NCI-H146 treated with DMSO at 0.1 percent for 48 hours (cell line): ENCODE data around the gene TNS3.

Experiments
- DNase-seq: peaks from one replicate; lab custom pipeline; 2025; ENCODE audit not compliant: unreplicated experiment; lab: John Stamatoyannopoulos, UW

Gene TNS3

DNA sequence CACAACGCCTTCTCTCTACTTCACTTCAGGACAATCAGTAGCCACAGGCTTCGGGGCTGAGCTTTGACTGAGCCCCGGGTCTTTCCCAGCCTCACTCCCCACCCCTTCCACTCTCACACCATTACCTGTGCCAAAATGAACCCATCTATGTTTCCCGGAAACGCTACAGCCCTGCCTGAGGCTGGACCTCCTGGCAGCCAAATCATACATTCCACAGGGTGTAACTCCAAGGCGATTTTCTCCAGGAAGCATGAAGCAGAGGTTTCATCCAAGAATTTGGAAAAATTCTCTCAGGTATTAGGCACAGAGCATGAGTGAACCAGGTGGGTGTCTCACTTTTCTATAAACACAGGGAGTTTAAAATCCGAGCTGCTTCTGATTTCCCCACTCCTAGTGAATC, 286.3 kb downstream of the TNS3 start:
- no peak for DNase-seq

DNA sequence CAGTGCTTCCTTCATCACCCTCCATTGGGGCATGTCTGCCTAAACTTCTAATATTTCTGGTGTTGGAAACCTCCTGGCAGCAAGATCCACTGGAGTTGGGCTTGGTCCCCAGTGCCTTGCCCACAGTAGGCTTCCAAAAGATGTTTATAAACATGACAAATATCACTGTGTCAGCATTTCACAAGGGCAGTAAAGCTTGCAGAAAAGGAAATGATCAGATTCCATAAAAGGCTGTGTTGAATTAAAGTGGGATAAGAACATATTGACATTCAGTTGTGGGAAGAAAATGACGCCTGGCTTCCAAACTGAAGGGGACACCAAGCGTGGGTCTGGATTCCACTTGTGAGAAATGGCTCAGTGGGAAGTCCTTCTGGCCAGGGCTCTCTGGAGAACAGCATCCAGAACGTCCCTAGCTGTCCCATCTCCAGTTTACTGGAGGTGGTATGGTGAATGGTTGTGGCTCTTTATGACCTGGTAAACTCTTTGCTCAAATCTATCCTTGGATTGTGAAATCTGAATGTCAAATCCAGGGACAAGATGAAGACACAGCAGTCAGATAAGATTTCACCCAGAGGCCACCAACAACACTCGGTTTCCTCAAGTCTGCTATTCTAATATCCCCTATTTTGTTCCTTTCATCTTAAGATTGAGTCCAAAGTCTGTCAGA, 287.2 kb downstream of the TNS3 start:
- DNase-seq, result no peak

DNA sequence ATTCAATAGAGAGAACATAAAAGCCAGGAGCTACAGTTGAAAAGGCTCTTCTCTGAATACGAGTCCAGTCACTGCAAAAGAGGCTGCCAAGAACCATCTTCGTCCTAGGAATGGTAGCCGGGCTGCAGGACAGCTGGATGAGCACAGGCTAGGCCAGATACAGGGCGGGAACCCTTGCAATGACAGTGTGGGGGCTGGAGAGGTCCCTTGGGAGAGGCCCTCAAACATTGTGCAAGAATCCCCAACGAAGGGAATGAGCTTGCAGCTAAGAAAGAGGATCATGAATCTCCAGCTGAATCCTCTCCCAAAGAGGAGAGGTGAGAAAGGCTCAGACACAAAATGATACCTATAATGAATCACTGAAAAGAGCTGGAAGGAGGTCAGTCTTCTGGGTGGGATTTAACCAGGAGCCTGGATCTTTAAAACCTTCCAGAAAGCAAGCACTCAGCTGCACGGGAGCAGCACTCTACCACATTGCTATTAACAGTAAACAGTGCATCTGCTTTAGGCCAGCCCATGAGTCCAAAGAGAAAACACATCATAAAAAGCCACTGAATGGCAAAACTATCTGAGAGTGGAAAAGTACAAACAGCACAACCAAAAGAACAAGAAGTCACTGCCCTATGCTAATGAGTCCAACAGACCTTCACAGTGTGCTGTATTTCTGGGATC, 287.9 kb downstream of the TNS3 start:
- DNase-seq, result no peak

DNA sequence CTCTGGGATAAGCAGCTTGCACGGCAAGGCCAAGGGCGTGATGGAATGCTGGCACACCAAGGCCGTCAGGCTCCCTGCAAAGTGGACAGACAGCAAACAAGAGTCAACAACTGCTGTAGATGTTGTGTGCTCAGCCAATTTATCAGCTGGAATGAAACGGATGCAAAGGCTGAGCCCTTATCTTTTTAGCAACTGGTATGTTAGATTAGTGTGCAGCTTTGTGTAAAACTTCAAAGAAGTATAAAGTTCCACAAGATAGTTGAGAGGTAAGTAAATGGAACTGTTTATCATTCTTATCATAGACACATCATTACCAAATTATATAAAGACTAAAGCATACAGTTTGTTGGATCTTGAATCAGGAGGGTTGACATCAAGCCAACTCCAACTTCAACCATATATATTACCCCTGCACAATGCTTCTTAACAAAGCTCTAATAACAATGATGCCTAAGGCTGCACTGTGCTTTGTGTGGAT, 289.0 kb downstream of the TNS3 start:
- no peak for DNase-seq

DNA sequence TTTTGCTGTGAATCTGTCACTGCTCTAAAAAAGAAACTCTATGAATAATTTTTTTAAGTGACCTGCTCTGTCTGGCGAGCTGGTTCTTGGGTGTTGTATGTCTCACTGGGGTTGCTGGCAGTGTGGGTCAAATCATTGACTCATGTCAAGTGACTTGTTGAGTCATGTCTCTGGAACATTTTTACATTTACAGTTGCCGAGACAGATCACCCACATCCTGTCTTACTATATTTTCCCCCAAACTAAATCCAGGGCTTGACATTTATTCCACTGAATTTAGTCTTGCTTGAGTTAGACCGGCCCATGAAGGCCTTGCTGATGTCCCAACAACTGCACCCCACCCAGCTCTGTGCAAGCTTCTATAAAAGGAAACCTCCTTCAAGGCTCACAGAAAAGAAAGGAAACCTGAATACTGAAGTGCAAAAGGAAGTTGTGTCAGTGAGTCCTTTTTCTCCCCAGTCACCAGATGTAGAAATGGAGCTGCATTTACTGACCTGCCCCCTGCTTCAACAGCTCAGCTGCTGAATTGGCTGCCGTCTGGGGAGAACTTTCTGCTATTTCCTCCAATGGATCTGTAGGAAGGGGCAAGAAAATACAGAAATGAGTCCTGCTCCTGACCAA, 290.3 kb downstream of the TNS3 start:
- no peak for DNase-seq

DNA sequence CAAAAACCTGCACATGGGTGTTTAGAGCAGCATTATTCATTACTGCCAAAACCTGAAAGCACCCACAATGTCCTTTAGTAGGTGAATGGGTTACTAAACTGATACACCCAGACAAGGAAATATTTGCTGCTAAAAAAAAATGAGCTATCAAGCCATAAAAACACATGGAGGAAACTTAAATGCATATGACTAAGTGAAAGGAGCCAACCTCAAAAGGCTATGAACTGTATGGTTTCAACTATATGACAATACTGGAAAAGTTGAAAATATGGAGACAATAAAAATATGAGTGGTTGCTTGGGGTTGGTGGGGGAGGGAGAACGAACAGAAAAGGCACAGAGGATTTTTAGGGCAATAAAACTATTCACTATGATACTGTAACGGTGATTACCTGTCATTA, 291.0 kb downstream of the TNS3 start:
- DNase-seq, result no peak

DNA sequence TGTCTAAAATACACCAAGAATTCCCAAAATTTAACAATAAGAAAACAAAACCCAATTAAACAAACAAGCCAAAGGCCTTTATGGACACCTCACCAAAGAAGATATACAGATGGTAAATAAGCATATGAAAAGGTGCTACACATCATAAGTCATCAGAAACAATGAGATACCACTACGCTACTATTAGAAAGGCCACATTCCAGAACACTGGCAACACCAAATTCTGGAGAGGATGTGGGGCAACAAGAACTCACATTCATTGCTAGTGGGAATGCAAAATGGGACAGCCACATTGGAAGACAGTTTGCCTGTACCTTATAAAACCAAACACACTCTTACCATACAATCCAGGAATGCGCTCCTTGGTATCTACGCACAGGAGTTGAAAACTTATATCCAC, 291.4 kb downstream of the TNS3 start:
- no peak for DNase-seq

DNA sequence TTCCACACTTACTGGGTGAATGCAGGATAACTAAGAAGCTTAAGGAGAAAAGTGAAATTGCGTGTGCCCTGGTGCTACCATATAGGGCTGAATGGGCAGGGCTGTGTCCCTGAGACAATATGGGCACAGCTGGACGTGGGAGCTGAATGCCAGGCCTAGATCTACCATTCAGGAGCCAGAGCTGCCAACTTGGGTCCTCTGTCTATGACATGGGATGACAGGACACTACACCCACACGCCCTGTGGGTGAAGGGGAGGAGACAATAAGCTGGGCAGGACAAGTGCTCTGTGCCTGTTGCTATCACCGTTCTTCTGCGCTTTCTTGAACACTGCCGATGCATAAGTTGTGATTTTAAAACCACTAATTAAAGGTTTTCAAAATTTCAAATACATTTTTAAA, 293.9 kb downstream of the TNS3 start:
- DNase-seq, result no peak

DNA sequence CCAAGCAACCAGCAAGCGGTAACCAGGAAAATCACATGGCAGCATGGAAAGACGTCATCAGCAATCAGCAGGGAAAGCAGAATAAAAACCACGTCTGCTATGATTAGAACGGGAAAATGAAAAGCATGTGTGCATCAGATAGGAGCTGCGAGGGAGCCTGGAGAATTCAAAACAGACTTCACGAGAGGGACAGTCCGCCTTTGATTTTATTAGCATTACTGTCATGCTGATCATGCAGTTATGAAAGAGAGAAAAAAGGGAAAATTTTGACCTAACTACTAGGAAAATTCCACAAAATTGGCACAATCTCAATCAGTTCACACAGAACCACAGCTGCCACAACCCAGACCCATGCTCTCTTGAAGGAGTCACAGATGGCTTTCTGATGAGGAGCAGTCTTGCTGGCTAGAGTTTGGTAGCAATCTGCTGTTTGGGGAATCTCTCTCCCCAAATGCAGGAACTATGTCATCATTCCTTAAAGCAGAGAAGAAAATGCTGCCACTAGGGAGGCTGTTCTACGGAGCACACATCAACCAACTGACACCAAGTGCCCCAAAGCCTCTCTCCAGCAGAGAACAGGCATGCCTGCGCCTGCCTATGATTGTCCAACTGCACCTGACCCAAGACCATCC, 295.9 kb downstream of the TNS3 start:
- no peak for DNase-seq

DNA sequence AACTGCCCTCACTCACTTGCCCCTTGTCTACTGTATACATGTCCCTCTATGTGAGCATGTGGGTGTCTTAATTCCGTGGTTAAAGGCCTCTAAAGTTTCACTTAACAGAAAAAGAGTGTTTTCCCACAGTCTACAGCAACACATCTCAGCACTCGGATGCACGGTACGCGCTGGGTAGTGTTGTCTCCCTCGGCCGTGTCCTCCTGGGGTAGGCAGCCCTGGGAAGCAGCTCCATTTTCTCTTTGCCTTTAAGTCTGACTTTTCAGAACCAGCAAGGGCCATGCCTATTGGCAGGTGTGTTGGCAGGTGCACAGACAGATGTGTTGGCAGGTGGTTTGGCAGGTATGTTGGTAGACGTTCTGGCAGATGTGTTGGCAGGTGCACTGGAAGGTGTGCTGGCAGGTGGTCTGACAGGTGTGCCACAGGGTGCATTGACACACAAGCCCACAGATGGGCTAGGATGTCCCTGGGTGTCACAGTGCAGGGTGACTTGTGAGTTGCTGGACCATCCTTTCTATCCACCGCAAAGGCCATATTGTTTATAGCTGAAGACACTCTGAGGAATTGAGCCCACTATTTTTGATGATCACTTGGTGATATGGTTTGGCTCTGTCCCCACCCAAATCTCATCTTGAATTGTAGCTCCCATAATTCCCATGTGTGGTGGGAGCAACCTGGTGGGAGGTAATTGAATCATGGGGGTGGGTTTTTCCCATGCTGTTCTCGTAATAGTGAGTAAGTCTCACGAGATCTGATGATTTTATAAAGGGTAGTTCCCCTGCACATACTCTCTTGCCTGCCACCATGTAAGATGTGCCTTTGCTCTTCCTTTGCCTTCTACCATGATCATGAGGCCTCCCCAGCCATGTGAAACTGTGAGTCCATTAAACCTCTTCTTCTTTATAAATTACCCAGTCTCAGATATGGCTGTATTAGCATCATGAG, 296.9 kb downstream of the TNS3 start:
- no peak for DNase-seq

DNA sequence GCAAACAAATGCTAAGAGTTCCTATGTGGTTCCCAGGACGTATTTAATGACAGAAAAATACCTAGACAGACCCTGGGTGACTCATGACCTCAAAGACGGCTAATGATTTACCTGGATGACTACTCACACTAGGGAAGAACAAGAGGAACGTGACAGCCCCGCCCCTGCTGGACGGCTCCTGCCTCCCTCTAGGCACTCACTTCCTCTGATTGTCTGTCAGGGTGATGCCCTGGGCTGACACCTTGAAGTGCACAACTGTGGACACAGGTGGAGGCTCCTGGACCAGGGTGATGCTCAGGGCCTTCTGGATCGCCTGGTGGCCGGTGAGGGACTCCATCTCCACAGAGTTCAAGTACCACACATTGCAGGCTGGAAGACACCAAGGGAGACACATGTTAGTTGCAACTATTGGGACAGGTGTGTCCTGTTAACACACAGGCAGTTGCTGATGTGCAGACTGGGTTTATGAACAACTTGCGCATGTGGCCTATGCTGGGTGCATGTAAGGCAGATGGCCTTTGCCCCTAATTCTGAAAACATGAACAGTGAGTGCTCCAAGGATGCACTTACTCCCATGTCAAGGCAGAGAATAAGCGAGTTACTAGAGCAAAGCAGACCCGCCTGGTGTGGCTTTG, 298.3 kb downstream of the TNS3 start:
- DNase-seq, result no peak

DNA sequence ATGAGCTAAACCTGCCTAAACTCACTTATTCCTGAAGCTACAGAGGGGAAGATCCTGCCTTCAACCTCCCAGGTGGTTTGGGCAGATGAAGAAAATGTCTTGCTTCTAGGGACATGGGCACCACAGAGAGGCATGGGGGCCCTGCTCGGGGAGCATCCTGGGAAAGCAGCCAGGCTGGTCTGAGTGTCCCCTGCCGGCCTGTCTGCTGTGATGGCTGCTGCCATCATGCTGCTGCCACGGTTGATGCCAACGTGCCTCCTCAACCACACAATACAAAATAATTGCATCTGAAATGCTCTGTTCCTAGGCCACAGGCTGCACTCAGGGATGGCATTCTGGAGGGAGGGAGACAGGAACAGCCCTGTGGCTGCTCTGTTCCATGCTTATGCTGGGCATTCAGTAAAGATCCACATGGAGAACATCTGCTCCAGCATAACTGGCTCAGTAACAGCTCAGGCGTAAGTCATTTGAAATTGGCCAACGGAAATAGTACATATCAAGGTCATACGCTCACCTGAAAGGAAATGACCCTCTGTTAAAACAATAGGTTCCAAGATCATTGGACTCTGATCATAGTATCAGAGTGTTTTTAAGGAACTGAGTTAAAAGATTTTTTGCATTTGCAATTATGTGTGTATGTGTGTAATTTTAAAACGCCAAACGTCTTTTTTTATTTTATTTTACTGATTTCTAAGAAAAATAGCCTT, 299.0 kb downstream of the TNS3 start:
- DNase-seq, result no peak

DNA sequence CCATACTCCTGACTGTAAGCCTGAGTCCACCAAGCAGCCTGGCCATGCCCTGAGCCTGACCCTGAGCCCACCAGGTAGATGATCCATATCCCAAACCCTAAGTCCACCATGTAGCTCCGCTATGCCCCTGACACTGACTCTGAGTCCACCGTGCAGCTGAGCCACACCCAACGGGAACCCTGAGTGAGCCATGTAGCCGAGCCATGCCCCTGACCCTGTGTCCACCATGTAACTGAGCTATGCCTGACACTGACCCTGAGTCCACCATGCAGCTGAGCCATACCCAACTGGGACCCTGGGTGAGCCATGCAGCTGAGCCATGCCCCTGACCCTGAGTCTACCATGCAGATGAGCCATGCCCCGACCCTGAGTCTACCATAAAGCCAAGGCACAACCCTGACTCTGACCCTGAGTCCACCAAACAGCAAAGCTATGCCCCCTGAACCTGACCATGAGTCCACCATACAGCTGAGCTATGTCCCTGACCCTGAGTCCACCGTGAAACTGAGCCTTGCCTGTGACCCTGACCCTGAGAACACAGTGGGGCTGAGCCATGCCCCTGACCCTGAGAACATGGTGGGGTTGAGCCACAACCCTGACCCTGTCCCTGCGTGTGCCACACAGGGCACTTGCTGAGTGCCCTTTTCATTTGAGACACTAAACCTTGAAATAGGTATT, 299.8 kb downstream of the TNS3 start:
- no peak for DNase-seq

DNA sequence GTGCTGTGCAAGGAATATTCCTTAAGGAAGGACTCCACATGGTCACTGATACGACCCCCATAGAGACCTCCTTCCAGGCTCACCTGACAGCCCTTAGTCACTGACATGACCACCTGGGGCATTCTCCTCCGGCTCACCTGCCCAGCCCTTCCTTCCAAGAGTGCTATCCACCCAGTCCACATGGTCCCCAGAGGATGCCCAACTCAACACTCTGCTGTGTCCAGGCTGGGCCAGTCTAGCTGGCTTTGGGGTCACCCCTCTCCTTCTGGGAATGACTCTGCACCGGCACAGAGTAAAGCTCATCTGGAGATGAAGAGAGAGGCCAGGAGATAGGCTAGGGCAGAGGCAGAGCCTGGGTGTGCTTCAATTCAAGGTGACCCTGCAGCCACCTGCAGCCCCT, 300.8 kb downstream of the TNS3 start:
- DNase-seq, result no peak

DNA sequence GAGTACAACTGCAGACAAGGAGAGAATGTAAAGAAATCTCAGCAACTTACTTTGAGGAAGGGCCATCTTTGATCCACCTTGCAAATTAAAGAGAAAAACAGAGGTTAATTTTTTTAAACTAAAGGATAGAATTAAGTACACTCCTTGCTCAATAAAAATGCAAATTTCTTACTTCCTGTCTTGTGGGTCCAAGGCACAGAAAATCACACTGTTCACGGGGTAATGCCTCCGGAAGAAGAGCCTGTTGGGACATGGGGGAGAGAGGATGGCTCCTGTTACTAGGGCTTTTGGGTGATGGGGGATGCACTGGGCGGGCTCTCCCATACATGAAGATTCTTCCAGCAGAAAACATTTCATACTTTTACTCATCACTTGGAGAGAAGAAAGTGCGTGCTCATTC, 301.8 kb downstream of the TNS3 start:
- no peak for DNase-seq

DNA sequence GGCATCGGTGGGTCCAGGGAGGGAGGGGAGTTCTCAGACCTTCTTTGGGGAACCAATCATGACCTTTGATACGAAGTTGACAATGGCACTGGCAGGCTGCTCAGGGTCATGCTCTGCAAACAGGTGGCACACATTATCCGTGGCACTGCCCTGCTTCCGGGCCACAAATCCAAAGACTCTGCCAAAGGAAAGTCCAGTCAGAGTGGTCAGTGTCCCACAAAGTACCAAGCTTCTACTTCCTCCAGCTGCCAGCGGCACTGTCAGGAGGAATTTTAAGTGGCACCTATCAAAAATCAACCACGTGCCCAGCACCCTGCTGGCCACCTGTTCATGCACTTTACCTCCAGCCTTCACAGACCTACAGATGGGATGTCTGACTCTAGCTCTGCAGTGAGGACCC, 303.9 kb downstream of the TNS3 start:
- DNase-seq, result no peak

DNA sequence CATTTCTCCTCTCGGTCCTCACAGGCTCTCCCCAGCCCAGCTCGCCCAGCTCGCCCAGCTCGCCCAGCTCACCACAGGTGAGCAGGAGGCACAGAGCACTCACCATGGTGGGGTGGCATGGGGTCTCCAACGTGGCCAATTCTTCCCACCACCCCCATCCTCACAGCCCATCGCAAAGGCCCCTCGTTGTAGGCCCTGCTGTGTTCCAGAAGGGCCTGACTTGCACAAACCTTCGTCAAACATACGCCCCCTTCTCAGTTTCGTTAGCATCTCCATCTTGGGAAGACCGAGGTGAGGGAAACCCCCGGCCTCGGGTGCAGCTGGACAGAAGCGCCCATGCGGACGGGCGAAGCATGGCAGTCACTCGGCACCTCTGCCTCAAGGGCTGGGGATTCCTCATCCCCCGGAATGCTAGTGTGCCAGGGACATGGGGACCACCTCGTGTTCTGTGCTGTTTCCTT, 304.6 kb downstream of the TNS3 start:
- no peak for DNase-seq

DNA sequence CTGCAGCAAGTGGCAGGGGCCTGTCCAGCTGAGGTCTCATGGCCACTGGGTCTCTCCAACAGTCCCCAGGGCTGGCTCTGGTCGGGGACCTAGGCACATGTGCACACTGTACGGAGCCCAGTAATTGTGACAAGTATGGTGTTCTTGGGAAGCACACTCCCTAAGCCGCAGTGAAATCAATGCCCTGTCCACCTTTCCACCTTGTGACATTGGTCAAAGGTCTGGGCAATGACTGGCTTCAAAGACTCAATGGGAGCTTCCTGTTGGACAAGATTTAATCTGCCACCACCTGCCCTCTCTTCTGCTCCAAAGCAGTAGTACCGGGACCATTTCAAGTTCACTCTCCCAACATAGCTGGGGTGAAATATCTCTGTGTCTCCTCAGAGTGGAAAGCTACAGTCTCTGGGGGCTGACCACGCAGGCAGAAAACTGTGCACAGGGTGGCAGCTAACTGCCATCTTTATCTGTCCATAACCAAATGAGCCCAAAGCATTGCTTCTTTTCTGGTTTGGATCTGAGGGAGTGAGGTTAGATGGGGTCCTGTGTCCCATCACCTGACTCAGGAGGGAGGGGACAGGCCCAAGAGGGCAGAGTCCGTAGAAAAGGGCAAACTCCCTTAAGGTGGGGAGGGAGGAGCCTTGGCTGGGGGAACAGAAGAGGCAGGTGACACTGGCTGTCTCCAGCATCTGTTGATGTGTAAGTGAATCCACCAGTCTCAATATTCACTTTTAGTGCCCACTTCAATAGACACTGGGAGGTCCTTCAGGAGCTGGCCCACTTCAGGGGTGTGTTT, 307.7 kb downstream of the TNS3 start:
- DNase-seq, result no peak
